NB4 (cell line): ENCODE results near the gene MYO1B.

Experiments
- CTCF ChIP-seq: IDR thresholded peaks from one replicate; pipeline ENCODE4 v1.5.1; 2012; ENCODE audit warnings: low read depth, low read length
- MAX ChIP-seq: IDR thresholded peaks from 2 replicates; pipeline ENCODE4 v1.6.1; 2011; ENCODE audit warnings: low read depth, low read length
- POLR2A ChIP-seq: IDR thresholded peaks from 2 replicates; pipeline ENCODE4 v1.6.1; 2011; ENCODE audit warnings: mild to moderate bottlenecking; ENCODE audit not compliant: insufficient read length; ENCODE audit errors: extremely low read depth

DNA sequence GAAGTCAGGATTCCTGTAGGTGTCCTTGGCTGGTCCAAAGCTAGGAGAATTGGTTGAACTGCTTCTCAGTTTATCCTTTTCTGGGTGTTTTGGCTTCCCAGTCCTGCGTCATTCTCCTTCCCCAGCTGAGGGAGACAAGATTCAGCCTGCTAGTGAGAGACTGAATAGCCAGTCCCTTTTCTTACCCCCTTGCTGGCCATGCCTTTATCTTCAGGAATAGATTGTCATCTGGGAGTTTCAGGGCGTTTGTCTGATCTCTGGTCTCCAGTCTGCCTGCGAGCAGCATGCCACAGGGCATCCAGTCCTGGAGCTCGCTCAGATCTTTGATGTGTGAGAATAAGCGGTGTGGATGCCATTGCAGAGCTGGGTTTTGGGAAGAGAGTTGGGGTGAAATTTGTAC, 5.8 kb downstream of the MYO1B start:
- TF ChIP-seq CTCF, result no peak
- no peak for TF ChIP-seq MAX
- TF ChIP-seq POLR2A, result no peak
